Right renal pelvis (tissue), 4 donors: ENCODE results near the gene ARHGAP9. TPM values are rescaled to one million over a fixed set of nuclear protein-coding genes. Genes with fewer than 3 reads are reported as not detected.

Source experiments
- DNase-seq, 4 donors: peaks; one replicate each; pipeline ENCODE4 v3.0.0-alpha.2; 2013; ENCODE audit warnings: low read depth in 4 of 4, low spot score in 3 of 4, missing footprints in 1 of 4
- polyA plus RNA-seq, 4 donors: library from polyadenylated mRNA; unstranded; fragments of 120-200 nt; gene quantifications; one replicate each; pipeline ENCODE4 v1.2.1, GENCODE V29; 2013; ENCODE audit not compliant: insufficient read length in 4 of 4

ARHGAP9 gene
- polyA plus RNA-seq, 4 donors, result 2.3 to 4.1 (median 2.6) TPM

DNA sequence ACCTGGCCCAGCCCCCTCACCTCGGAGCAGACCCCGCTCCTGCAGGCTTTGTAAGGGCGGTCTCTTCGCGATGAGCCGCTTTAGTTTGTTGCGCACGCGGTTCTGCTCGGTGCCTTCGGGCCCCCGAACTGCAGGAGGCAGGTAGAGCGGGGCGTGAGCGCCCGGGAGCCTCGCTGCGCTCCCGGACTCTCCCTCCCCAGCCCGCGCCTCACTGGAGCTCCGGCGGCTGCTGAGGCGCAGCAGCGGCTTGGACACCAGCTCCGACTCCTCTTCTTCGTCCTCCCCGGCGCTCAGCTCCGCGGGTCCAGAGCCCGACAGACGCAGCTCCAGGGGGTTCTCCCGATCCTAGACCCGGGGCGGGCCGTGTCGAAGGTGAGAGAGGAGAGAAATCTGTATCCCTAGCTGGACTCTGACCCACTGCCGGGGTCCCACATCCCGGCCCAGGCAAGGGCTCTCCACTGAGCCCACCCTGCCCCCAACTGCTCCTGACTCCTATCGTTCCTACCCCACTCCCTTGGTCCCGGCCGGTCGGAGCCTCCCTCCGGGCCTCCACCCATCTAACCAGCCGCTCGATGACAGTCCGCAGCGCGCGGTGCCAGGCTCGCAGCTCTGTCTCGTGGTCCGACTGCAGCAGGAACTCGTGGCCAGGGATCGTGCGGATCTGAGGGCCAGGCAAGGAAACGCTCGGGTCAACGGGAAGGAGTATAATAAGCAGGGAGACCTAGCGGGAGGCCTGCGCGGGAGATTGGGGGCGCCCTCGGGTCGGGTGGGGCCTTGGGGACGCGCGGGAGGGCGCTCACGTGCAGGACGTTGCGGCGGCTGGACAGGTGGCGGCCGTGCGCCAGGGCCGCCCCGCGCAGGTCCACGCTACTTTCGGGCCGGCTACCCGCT lies 4.2 kb downstream of the ARHGAP9 start:
- DNase-seq, result no peak

DNA sequence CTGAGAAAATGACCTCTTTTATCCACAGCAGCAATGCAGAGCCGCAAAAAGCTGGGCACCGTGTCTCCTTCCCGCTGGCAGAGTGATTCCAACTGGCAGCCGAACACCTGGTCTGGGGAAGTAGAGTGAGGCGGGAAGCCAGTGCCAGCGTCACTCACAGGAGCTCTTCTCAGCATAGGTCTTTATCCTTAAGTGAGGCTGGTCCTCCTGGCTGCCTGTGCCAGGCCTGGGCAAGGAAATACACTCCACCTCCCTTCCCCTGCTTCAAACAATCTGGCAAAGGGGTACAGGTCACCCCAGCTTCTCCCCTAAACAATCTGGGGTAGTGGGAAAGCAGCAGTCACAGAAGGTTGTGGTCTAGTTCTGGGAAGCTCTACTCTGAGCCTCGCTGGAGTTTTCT lies 4.8 kb downstream of the ARHGAP9 start:
- no peak for DNase-seq

DNA sequence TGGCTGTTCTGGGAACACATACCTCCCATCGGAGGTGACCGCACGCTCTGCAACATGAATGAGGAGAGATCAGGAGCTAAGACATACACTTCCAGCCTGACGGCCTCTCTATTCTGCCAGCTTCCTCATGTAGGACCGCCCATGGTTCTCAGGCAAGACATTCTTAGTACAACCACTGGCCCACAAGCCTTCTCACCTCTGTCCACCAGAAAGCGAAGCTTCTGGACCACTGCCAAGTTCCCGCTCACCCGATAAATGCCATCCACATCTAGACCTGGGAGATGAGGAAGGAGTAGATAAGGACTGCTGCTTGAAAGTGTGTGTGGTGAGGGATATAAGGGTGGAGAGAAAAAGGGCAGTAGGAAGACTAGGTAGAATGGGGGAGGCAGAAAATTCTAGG lies 5.2 kb downstream of the ARHGAP9 start:
- no peak for DNase-seq

DNA sequence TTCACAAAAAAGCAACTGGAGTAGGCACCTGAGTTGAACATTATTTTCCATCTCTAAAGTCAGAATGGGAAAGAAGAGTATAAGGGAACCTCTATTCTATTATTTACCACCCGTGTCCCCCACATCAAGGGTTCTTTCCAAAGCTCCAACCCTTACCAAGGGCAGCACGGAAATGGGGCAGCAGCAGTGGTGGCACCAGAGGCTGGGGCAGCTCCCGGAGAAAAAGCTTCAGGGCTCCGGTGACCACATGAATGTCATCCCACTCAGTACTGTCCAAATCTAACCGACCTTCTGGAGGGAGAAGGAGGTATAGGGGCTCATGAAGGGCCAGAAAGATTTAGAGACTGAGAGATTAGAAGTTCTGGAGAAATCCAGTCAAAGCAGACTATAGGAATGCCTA lies 5.8 kb downstream of the ARHGAP9 start:
- no peak for DNase-seq

DNA sequence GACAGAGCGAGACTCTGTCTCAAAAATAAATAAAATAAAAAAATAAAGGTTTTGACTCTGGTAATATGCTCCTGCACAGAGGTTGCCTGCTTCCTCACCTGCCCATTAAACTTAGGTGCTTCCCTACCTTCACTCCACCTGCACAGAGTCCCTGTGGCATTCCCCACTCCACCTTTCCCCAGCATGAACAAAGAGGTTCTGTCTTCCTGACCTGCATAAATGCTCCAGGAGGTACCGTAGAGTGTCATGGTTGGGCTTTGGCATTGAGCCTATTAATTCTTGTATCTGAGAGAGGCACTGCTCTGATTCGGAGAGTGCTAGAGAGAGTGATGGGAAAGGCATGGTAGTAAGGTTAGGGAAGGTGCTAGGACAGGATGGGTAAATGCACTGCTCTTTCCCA lies 6.3 kb downstream of the ARHGAP9 start:
- no peak for DNase-seq

DNA sequence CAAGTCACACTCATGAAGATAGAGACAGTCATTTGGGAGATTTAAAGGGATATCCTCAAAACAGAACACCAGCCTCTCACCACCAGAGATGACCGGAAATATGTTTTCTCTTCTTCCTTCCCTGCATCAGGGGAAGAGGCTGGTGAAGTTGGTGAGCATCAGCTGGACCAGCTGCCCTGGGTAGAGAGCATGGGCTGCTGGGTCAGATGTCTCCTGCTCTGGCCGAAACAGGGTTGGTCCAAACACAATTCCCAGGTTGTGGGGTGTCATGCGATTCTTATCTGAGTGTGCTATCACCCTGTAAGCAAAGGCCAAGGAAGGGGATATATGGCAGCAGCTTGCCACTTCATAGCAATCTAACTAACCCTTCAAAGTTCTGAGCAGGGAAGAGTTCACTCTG lies 7.3 kb downstream of the ARHGAP9 start:
- no peak for DNase-seq

DNA sequence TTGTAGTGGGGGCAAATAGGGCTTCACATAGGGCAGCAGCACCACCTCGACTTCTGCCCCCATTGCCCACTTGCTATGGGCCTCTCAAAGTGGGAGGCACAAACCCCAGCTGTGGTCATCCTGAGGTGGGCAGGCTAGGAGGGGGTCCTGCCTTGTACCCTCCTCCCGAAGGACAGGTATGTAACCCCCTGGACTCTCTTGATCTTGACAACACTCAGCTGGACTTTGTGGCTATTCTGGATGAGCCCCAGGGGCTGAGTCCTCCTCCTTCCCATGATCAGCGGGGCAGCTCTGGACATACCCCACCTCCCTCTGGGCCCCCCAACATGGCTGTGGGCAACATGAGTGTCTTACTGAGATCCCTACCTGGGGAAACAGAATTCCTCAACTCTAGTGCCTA lies 8.0 kb downstream of the ARHGAP9 start:
- DNase-seq, result no peak

DNA sequence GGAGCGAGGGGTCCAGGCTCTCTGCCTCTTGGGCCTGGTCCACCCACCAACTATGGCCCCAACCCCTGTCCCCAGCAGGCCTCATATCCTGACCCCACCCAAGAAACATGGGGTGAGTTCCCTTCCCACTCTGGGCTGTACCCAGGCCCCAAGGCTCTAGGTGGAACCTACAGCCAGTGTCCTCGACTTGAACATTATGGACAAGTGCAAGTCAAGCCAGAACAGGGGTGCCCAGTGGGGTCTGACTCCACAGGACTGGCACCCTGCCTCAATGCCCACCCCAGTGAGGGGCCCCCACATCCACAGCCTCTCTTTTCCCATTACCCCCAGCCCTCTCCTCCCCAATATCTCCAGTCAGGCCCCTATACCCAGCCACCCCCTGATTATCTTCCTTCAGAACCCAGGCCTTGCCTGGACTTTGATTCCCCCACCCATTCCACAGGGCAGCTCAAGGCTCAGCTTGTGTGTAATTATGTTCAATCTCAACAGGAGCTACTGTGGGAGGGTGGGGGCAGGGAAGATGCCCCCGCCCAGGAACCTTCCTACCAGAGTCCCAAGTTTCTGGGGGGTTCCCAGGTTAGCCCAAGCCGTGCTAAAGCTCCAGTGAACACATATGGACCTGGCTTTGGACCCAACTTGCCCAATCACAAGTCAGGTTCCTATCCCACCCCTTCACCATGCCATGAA lies 8.6 kb downstream of the ARHGAP9 start:
- DNase-seq, result no peak

DNA sequence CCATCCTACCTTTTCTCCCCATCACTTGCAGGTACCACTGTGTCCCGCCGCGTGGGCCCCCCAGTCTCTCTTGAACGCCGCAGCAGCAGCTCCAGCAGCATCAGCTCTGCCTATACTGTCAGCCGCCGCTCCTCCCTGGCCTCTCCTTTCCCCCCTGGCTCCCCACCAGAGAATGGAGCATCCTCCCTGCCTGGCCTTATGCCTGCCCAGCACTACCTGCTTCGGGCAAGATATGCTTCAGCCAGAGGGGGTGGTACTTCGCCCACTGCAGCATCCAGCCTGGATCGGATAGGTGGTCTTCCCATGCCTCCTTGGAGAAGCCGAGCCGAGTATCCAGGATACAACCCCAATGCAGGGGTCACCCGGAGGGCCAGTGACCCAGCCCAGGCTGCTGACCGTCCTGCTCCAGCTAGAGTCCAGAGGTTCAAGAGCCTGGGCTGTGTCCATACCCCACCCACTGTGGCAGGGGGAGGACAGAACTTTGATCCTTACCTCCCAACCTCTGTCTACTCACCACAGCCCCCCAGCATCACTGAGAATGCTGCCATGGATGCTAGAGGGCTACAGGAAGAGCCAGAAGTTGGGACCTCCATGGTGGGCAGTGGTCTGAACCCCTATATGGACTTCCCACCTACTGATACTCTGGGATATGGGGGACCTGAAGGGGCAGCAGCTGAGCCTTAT lies 9.2 kb downstream of the ARHGAP9 start:
- no peak for DNase-seq

DNA sequence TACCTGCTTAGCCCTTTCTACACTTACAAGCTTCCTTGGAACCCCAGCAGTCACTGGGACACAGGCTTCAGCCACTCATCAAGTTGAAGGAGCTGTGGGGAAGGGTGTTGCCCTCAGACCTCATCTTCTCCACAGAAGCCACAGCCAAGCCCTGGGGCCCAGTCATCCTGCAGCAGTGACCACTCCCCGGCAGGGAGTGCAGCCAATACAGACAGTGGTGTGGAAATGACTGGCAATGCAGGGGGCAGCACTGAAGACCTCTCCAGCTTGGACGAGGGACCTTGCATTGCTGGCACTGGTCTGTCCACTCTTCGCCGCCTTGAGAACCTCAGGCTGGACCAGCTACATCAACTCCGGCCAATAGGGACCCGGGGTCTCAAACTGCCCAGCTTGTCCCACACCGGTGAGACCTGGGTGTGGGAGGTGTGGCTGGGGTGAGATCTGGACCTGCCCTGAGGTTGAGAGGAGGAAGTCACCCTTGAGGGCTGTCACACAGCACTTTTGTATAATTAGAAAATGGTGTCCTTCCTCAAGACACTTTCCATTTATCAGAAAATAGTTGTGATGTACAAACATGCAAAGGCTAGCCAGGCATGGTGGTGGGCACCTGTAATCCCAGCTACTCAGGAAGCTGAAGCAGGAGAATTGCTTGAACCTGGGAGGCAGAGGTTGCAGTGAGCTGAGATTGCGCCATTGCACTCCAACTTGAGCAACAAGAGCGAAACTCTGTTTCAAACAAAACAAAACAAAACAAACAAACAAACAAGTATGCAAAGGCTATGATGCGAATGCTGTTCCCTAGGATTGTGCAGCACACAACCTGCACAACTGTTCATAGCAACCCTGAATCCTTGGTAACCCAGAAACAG lies 10.1 kb downstream of the ARHGAP9 start:
- DNase-seq, result no peak

DNA sequence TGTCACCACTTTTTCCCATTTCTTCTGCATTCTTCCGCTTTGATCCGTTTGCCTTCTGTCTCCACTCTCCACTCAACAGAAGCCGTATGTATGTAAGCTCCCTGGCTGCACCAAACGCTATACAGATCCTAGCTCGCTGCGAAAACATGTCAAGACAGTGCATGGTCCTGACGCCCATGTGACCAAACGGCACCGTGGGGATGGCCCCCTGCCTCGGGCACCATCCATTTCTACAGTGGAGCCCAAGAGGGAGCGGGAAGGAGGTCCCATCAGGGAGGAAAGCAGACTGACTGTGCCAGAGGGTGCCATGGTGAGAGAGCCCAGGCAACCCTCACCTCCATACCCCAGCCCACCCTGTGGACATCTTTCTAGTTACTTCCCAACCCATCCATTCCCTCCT lies 11.8 kb downstream of the ARHGAP9 start:
- DNase-seq, result no peak

DNA sequence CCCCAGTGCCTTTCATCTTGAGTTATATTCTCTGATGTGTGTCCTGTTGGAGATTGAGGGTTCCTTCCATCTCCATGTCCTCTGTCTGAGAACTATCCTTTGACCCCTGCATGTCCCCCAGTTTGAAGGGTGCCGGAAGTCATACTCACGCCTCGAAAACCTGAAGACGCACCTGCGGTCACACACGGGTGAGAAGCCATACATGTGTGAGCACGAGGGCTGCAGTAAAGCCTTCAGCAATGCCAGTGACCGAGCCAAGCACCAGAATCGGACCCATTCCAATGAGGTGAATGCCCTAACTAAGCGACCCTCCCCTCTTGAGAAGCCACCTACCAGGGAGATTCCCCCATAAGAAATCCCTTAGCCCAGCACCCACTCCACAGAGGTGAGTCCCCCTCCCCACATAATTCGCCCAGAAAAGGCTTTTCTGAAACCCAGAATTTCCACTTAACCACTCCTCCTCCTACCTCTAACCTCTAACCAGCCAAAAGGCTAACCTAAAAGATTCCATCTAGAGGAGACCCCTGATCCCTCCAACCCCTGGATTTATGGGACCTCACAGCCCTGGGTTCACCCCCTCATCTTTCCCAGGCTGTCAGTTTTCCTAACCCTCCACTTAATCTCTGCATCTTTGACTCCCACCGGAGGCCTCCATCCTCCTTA lies 12.3 kb downstream of the ARHGAP9 start:
- DNase-seq, result no peak

DNA sequence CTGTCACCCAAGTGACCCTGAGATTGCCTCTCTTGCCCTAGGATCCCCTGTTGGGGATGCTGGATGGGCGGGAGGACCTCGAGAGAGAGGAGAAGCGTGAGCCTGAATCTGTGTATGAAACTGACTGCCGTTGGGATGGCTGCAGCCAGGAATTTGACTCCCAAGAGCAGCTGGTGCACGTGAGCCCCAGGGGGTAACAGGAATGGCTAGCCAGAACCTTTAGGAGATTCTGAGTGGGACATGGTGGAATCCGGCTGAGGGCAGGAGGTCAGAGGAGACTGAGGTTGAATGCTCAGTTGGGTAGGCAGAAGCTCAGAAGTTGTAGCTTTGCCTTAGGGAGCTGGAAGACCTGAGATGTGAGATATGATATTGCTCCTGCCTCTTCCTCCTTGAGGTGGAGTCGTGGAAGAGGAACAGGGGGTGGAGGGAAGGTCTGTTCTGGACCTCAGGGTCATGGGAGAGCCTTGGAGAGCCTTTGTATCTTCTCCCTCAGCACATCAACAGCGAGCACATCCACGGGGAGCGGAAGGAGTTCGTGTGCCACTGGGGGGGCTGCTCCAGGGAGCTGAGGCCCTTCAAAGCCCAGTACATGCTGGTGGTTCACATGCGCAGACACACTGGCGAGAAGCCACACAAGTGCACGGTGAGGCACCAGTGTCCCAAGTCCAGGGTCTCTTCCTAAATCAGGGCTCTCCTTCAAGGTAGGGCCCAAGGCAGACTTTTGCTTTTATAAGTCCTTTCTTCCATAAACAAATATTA lies 13.7 kb downstream of the ARHGAP9 start:
- no peak for DNase-seq

DNA sequence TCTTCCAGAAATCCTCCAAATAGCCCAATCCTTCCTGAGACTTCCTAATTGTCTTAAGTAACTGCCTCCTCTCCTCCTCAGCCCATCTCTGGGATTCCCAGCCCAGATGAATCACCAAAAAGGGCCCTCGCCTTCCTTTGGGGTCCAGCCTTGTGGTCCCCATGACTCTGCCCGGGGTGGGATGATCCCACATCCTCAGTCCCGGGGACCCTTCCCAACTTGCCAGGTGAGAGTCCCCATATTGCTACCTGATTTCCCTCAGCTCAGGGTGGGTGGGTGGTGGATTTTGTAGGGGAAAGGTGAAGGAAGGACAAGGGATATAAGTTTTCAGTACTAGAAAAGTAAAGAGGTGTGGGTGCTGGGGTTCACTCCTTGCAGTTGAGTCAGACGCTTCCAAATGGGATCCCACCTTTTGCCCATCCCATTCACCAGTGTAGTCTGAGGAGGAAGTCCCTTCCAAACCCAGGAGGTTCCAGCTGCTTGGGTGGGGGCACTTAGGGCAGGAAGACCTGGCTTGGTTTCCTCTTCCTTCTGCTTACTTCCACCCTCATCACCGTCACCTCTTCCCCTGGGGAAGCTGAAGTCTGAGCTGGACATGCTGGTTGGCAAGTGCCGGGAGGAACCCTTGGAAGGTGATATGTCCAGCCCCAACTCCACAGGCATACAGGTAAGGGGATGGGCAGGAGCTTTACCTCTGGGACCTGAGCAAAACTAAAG lies 14.5 kb downstream of the ARHGAP9 start:
- DNase-seq, result no peak

DNA sequence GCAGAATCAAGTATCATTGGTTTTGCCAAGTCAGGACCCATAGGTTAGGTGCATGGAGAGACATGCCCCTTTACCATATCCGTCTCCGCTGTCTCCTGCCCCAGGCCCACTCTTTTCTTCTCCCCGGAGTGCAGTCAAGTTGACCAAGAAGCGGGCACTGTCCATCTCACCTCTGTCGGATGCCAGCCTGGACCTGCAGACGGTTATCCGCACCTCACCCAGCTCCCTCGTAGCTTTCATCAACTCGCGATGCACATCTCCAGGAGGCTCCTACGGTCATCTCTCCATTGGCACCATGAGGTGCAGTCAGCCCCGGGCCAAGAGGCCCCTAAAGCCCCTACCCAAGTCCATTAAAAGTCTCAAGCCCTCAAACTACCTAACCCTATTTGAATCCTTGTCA lies 15.1 kb downstream of the ARHGAP9 start:
- no peak for DNase-seq

DNA sequence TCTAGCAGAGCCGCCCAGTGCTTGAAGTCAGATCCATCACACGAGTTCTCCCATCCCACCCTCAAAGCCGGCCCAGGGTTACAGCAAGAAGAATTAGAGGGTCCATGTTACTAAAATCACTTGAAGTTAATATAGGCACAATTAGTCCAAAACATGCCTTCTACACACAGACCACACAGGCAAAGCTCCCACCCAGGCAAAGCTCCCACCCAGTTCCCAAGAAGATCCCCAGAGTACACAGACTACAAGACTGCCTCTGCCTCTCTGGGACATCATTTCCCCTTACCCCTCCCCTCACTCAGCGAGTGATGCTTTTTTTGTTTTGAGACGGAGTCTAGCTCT lies 16.8 kb downstream of the ARHGAP9 start:
- DNase-seq, result no peak

DNA sequence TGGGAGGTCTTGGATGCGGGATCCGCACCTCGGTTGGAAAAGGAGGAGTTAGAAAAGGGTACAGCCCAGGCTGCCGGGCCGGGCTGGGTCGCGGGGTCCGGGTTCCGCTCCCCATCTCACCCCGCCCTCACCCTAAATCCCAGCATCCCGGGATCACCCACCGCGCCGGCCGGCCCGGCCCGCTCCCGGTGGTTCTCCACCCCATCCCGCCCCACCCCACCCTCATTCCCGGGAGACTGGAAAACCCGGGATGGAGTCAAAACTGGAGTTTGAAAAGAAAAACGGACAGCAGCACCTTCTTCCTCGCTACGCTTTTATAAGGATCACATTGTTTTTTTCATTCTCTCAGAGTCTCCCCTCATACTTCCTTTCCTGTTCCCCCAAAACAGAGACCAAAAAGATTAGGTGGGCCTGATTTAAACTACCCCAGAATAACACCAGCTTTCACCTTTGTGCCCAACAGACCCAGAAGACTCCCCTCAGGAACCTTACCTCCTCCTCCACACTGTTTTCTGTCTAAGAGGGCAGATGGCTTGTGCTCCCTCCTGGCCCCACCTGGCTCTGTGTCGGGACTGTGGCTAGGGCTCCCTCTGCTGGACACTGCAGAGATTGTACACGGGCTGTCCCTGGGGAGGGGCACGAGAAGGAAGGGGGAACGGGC lies 17.3 kb downstream of the ARHGAP9 start:
- peak; percentile 84 to 86 (median 84) for DNase-seq

DNA sequence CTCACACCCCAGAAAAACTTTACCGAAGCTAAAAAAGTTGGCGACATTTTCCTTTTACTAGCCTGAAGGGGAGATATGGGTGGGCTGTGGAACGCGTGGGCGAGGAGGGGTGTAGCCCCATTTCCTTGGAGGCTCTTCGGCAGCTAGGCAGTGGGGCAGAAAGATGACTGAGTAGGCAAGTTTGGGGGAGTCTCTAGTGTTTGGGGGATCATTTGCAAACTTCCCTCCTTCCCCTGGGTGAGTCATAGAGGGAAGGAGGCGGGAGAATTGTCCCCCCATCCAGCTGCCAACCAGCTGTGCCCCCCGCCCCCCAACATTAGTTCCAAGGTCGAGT lies 17.8 kb downstream of the ARHGAP9 start:
- no peak for DNase-seq
